Measurements from ENCODE around the gene PRAMEF1.

DNA sequence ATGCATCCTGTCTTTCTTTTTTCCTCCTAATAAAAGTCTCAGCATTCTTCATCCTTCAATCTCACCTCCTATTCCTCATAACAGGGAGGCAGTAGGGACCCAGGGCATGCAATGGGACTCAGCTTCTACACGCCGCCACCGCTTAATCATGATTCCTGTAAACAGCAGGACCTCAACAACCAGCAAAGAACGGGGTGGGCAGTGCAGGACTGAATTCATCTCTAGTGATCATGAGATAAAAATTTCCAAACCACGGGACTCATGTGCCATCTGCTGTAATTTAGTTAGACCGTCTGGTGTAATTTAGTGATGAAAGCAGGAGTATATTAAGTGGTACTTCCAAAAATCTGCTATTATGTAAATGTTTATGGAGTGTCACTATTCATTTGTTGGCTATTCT is 12.3 kb upstream of the PRAMEF1 start:
- TF ChIP-seq POLR2A (IDR thresholded peaks at IDR 0.05) (no peak), EP300 (IDR thresholded peaks at IDR 0.05; ENCODE audit: low read depth) (no peak), POLR2AphosphoS5 (IDR thresholded peaks at IDR 0.05) (no peak)
- TF ChIP-seq, protein P1, sequence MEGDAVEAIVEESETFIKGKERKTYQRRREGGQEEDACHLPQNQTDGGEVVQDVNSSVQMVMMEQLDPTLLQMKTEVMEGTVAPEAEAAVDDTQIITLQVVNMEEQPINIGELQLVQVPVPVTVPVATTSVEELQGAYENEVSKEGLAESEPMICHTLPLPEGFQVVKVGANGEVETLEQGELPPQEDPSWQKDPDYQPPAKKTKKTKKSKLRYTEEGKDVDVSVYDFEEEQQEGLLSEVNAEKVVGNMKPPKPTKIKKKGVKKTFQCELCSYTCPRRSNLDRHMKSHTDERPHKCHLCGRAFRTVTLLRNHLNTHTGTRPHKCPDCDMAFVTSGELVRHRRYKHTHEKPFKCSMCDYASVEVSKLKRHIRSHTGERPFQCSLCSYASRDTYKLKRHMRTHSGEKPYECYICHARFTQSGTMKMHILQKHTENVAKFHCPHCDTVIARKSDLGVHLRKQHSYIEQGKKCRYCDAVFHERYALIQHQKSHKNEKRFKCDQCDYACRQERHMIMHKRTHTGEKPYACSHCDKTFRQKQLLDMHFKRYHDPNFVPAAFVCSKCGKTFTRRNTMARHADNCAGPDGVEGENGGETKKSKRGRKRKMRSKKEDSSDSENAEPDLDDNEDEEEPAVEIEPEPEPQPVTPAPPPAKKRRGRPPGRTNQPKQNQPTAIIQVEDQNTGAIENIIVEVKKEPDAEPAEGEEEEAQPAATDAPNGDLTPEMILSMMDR (IDR thresholded peaks at IDR 0.05): no peak
